ENCODE data around the gene OTOGL. TPM values are rescaled to one million over a fixed set of nuclear protein-coding genes. Genes with fewer than 3 reads are reported as not detected.

The OTOGL gene
- total and polyA plus RNA-seq, 4 donors: 0.09 to 0.71 (median 0.21) TPM

- no peaks in the 10 kb centered on the region for H3K4me1 ChIP-seq (ENCODE audit: control insufficient read depth in 5 of 5, insufficient read depth in 5 of 5, low read length in 5 of 5)
- no peak overlapping the region for H3K27ac ChIP-seq (ENCODE audit: low read depth in 1 of 2, low read length in 1 of 2)
- no peak for ATAC-seq (ENCODE audit: insufficient read depth, low FRiP score)
- no peak for DNase-seq
- no peaks in the 10 kb centered on the region for H3K36me3 ChIP-seq (ENCODE audit: control insufficient read depth in 4 of 4, insufficient read depth in 4 of 4, low read length in 4 of 4)
- H3K9ac ChIP-seq (ENCODE audit: insufficient read depth in 1 of 2, low read length in 2 of 2): no peak overlapping the region
- WGBS, 2 donors: 89 to 93% methylated on average over 5 of the region's 5 CpGs
- no peaks in the 10 kb centered on the region for H3K27me3 ChIP-seq (ENCODE audit: control insufficient read depth in 3 of 3, insufficient read depth in 3 of 3, low read length in 2 of 3)
- no peak overlapping the region for H3K4me3 ChIP-seq
- TF ChIP-seq CTCF (IDR thresholded peaks at IDR 0.05; ENCODE audit: control extremely low read depth, extremely low read depth): no peak
- peaks cover 0 to 2% (median 0%) of the 10 kb centered on the region in 4 donors for H3K9me3 ChIP-seq (ENCODE audit: control insufficient read depth in 4 of 4, insufficient read depth in 3 of 4, low read length in 3 of 4)
These were observed 73.9 kb downstream of the OTOGL start for GRCh38 chr12:80173083-80173864.

- no peak for TF ChIP-seq CTCF (IDR thresholded peaks at IDR 0.05; ENCODE audit: control extremely low read depth, extremely low read depth)
- WGBS, 2 donors: 83 to 90% methylated on average over 2 of the region's 2 CpGs
These were observed 76.1 kb downstream of the OTOGL start for GRCh38 chr12:80175307-80175930.

GRCh38 chr12:80176706-80177105 lies 77.4 kb downstream of the OTOGL start:
- Histone ChIP-seq H3K9me3 (ENCODE audit: control insufficient read depth in 4 of 4, insufficient read depth in 3 of 4, low read length in 3 of 4) (peaks cover 0 to 2% (median 0%) of the 10 kb centered on the region in 4 donors), H3K27ac (ENCODE audit: low read depth in 1 of 2, low read length in 1 of 2) (no peak overlapping the region), H3K9ac (ENCODE audit: insufficient read depth in 1 of 2, low read length in 2 of 2) (no peak overlapping the region), H3K36me3 (ENCODE audit: control insufficient read depth in 4 of 4, insufficient read depth in 4 of 4, low read length in 4 of 4) (no peaks in the 10 kb centered on the region), H3K4me3 (no peak overlapping the region), H3K27me3 (ENCODE audit: control insufficient read depth in 3 of 3, insufficient read depth in 3 of 3, low read length in 2 of 3) (no peaks in the 10 kb centered on the region), H3K4me1 (ENCODE audit: control insufficient read depth in 5 of 5, insufficient read depth in 5 of 5, low read length in 5 of 5) (no peaks in the 10 kb centered on the region)
- WGBS, 2 donors: 75 to 88% methylated on average over 2 of the region's 2 CpGs
- TF ChIP-seq CTCF (IDR thresholded peaks at IDR 0.05; ENCODE audit: control extremely low read depth, extremely low read depth): no peak
- DNase-seq (no peak), ATAC-seq (ENCODE audit: insufficient read depth, low FRiP score) (no peak)

More at GRCh38 chr12:80175307-80175930, 76.1 kb downstream of the OTOGL start:
- H3K27ac ChIP-seq (ENCODE audit: low read depth in 1 of 2, low read length in 1 of 2): no peak overlapping the region
- DNase-seq (no peak), ATAC-seq (ENCODE audit: insufficient read depth, low FRiP score) (no peak)
- no peaks in the 10 kb centered on the region for H3K36me3 ChIP-seq (ENCODE audit: control insufficient read depth in 4 of 4, insufficient read depth in 4 of 4, low read length in 4 of 4)
- peaks cover 0 to 2% (median 0%) of the 10 kb centered on the region in 4 donors for H3K9me3 ChIP-seq (ENCODE audit: control insufficient read depth in 4 of 4, insufficient read depth in 3 of 4, low read length in 3 of 4)
- H3K9ac ChIP-seq (ENCODE audit: insufficient read depth in 1 of 2, low read length in 2 of 2): no peak overlapping the region
- no peaks in the 10 kb centered on the region for H3K27me3 ChIP-seq (ENCODE audit: control insufficient read depth in 3 of 3, insufficient read depth in 3 of 3, low read length in 2 of 3)
- H3K4me1 ChIP-seq (ENCODE audit: control insufficient read depth in 5 of 5, insufficient read depth in 5 of 5, low read length in 5 of 5): no peaks in the 10 kb centered on the region
- no peak overlapping the region for H3K4me3 ChIP-seq
